Inflammatory macrophage (primary cell): Measurements from ENCODE around the gene KCNJ11.

Source experiments
- DNase-seq, 2 donors: peaks; one replicate each; pipeline ENCODE4 v3.0.0-alpha.2; 2020 to 2022

KCNJ11 gene

GRCh38 chr11:17408026-17408425 lies 19.6 kb upstream of the KCNJ11 start:
- DNase-seq, result no peak

GRCh38 chr11:17407575-17407974 lies 19.1 kb upstream of the KCNJ11 start:
- no peak for DNase-seq

GRCh38 chr11:17406818-17407149 lies 18.3 kb upstream of the KCNJ11 start:
- no peak for DNase-seq

GRCh38 chr11:17406082-17406817 lies 17.8 kb upstream of the KCNJ11 start:
- no peak for DNase-seq

GRCh38 chr11:17405232-17406005 lies 17.0 kb upstream of the KCNJ11 start:
- DNase-seq, result no peak

- DNase-seq, result no peak
These were observed 15.7 kb upstream of the KCNJ11 start for GRCh38 chr11:17403980-17404759.

GRCh38 chr11:17402486-17402885 lies 14.0 kb upstream of the KCNJ11 start:
- DNase-seq, result no peak

GRCh38 chr11:17401841-17402240 lies 13.4 kb upstream of the KCNJ11 start:
- no peak for DNase-seq

GRCh38 chr11:17401316-17401715 lies 12.9 kb upstream of the KCNJ11 start:
- no peak for DNase-seq

- no peak for DNase-seq
These were observed 11.8 kb upstream of the KCNJ11 start for GRCh38 chr11:17400048-17400775.

- no peak for DNase-seq
These were observed 10.8 kb upstream of the KCNJ11 start for GRCh38 chr11:17399236-17399635.

- DNase-seq, result no peak
These were observed 9.0 kb upstream of the KCNJ11 start for GRCh38 chr11:17397311-17398002.

- DNase-seq, result no peak
These were observed 8.3 kb upstream of the KCNJ11 start for GRCh38 chr11:17396598-17397310.

- no peak for DNase-seq
These were observed 7.5 kb upstream of the KCNJ11 start for GRCh38 chr11:17395978-17396377.

- no peak for DNase-seq
These were observed 7.1 kb upstream of the KCNJ11 start for GRCh38 chr11:17395554-17395961.

- DNase-seq, result no peak
These were observed 6.4 kb upstream of the KCNJ11 start for GRCh38 chr11:17394743-17395390.

GRCh38 chr11:17393472-17393871 lies 5.0 kb upstream of the KCNJ11 start:
- DNase-seq, result no peak

GRCh38 chr11:17392872-17393271 lies 4.4 kb upstream of the KCNJ11 start:
- no peak for DNase-seq

GRCh38 chr11:17391493-17392355 lies 3.3 kb upstream of the KCNJ11 start:
- no peak for DNase-seq
